CD14-positive monocyte (primary cell): Measurements from ENCODE around the gene UGT1A8. TPM values are rescaled to one million over a fixed set of nuclear protein-coding genes. Genes with fewer than 3 reads are reported as not detected.
"Not testable (repeated sequence)": the region's sequence is repeated elsewhere in the genome, so short reads cannot be mapped to it uniquely, and the experiment has no call there.

Source experiments
- DNase-seq, 3 donors: peaks; one replicate each; pipeline ENCODE4 v3.0.0-alpha.2; 2011 to 2022
- H2AFZ ChIP-seq: 2 replicates; pipeline ENCODE4 v1.6.0; 2012; ENCODE audit warnings: mild to moderate bottlenecking, low read depth, low read length, inconsistent platforms; ENCODE audit not compliant: insufficient read depth, poor library complexity, severe bottlenecking
- H3K27ac ChIP-seq, 2 donors: 1 replicate in 1 of 2; 2 replicates in 1 of 2; pipeline ENCODE4 v1.5.1; 2012 to 2013; ENCODE audit warnings: low read length in 2 of 2, control low read depth in 1 of 2, inconsistent platforms in 1 of 2, low read depth in 1 of 2, mild to moderate bottlenecking in 1 of 2
- H3K27me3 ChIP-seq, 2 donors: one replicate each; pipeline versions ENCODE4 v1.6.0 to v1.6.1; 2011 to 2013; ENCODE audit warnings: low read length in 2 of 2; ENCODE audit not compliant: control insufficient read depth in 2 of 2, insufficient read depth in 2 of 2
- H3K36me3 ChIP-seq, 2 donors: replicated peaks in 1 of 2; 1 replicate in 1 of 2; 2 replicates in 1 of 2; pipeline versions ENCODE4 v1.5.1 to v1.6.1; 2012 to 2013; ENCODE audit warnings: low read length in 2 of 2, control low read depth in 1 of 2, inconsistent platforms in 1 of 2, mild to moderate bottlenecking in 1 of 2; ENCODE audit not compliant: insufficient read depth in 2 of 2, control insufficient read depth in 1 of 2
- H3K4me1 ChIP-seq, 2 donors: 1 replicate in 1 of 2; 2 replicates in 1 of 2; pipeline versions ENCODE4 v1.5.1 to v1.6.1; 2012 to 2013; ENCODE audit warnings: low read length in 2 of 2, control low read depth in 1 of 2, inconsistent platforms in 1 of 2, mild to moderate bottlenecking in 1 of 2, moderate library complexity in 1 of 2; ENCODE audit not compliant: insufficient read depth in 2 of 2, control insufficient read depth in 1 of 2
- H3K4me2 ChIP-seq: replicated peaks from 2 replicates; pipeline ENCODE3; 2012; ENCODE audit warnings: low read length, moderate library complexity, mild to moderate bottlenecking; ENCODE audit not compliant: poor library complexity, severe bottlenecking; ENCODE audit errors: extremely low read depth
- H3K4me3 ChIP-seq, 3 experiments: fragments of 200-600 bp in 1 of 3; sonication (generic) in 1 of 3; replicated peaks in 1 of 3; 1 replicate in 2 of 3; 2 replicates in 1 of 3; pipeline ENCODE4 v1.5.1; 2011 to 2013; ENCODE audit warnings: low read length in 3 of 3, mild to moderate bottlenecking in 3 of 3, control low read depth in 2 of 3, low read depth in 2 of 3, inconsistent platforms in 1 of 3, moderate library complexity in 1 of 3
- H3K79me2 ChIP-seq: 2 replicates; pipeline ENCODE4 v1.6.0; 2012; ENCODE audit warnings: mild to moderate bottlenecking, control low read depth, inconsistent platforms, low read length, moderate library complexity; ENCODE audit not compliant: insufficient read depth
- H3K9ac ChIP-seq: 2 replicates; pipeline ENCODE4 v1.6.0; 2017; ENCODE audit warnings: low read length, mild to moderate bottlenecking; ENCODE audit not compliant: insufficient read depth, poor library complexity, severe bottlenecking
- H3K9me3 ChIP-seq, 2 donors: replicated peaks in 1 of 2; 1 replicate in 1 of 2; 2 replicates in 1 of 2; pipeline versions ENCODE4 v1.5.1 to v1.6.1; 2012 to 2013; ENCODE audit warnings: low read length in 2 of 2, control low read depth in 1 of 2; ENCODE audit not compliant: control insufficient read depth in 1 of 2, insufficient read depth in 1 of 2
- H4K20me1 ChIP-seq: 2 replicates; pipeline ENCODE4 v1.6.0; 2012; ENCODE audit warnings: mild to moderate bottlenecking, low read length, control low read depth, moderate library complexity; ENCODE audit not compliant: insufficient read depth
- H3K27ac Mint-ChIP-seq, 7 donors: one replicate each; pipeline ENCODE4 v1.8.0; 2020; ENCODE audit warnings: mild to moderate bottlenecking in 7 of 7, mixed read lengths in 7 of 7, moderate library complexity in 6 of 7, inconsistent platforms in 2 of 7
- H3K27me3 Mint-ChIP-seq, 3 donors: one replicate each; pipeline ENCODE4 v1.8.0; 2021 to 2022; ENCODE audit warnings: low read depth in 3 of 3, mild to moderate bottlenecking in 3 of 3, mixed read lengths in 3 of 3, moderate library complexity in 3 of 3, inconsistent platforms in 1 of 3
- H3K36me3 Mint-ChIP-seq, 2 donors: one replicate each; pipeline ENCODE4 v1.8.0; 2020; ENCODE audit warnings: mixed read lengths in 2 of 2, inconsistent platforms in 1 of 2, mild to moderate bottlenecking in 1 of 2
- H3K4me1 Mint-ChIP-seq: one replicate; pipeline ENCODE4 v1.8.0; 2020; ENCODE audit warnings: mild to moderate bottlenecking, mixed read lengths
- H3K4me3 Mint-ChIP-seq, 2 donors: one replicate each; pipeline ENCODE4 v1.8.0; 2020; ENCODE audit warnings: mild to moderate bottlenecking in 2 of 2, mixed read lengths in 2 of 2, moderate library complexity in 1 of 2
- H3K9me3 Mint-ChIP-seq, 7 donors: one replicate each; pipeline ENCODE4 v1.8.0; 2020 to 2022; ENCODE audit warnings: mixed read lengths in 7 of 7, mild to moderate bottlenecking in 6 of 7, moderate library complexity in 6 of 7, inconsistent platforms in 2 of 7
- CTCF ChIP-seq: fragments of 200-600 bp; IDR thresholded peaks from one replicate; pipeline ENCODE4 v1.8.0; 2022; ENCODE audit warnings: antibody characterized with exemption, mild to moderate bottlenecking
- WGBS: methylation state at CpG from one replicate; pipeline ENCODE4 v1.1.5; 2013; ENCODE audit warnings: missing lambda C conversion rate; ENCODE audit not compliant: insufficient coverage; 5-methylcytosine and 5-hydroxymethylcytosine counted together
- intact Hi-C, 2 donors: fragments of 100-400 bp; cut with micrococcal nuclease; formaldehyde crosslinking; loops; one replicate each; pipeline versions ENCODE4 v1.15.0 to v1.15.1; 2023
- polyA plus RNA-seq, 3 donors: library from polyadenylated mRNA; depleted of rRNA in 1 of 3; unstranded in 2 of 3; stranded (reverse) in 1 of 3; fragments of 300-500 nt in 2 of 3; fragments of >200 nt in 1 of 3; fragmentation: Illumina TruSeq in 2 of 3; gene quantifications; 1 replicate in 2 of 3; 2 replicates in 1 of 3; pipeline ENCODE4 v1.2.3, GENCODE V29; 2012 to 2021

UGT1A8 gene
- polyA plus RNA-seq, 3 donors: not detected

GRCh38 chr2:233571462-233571861, 46.0 kb upstream of the UGT1A8 start:
- no peaks in the 10 kb centered on the region for H3K4me1 Mint-ChIP-seq
- no peak overlapping the region for H3K4me3 ChIP-seq
- no peak for DNase-seq
- no peaks in the 10 kb centered on the region for H3K36me3 ChIP-seq
- H3K9ac ChIP-seq: no peak overlapping the region
- no peaks in the 10 kb centered on the region for H3K4me1 ChIP-seq
- H3K27me3 ChIP-seq: peaks cover 3 to 12% of the 10 kb centered on the region in 2 donors
- peaks cover 0 to 7% (median 0%) of the 10 kb centered on the region in 7 donors for H3K9me3 Mint-ChIP-seq
- no peaks in the 10 kb centered on the region for H3K79me2 ChIP-seq
- H3K27me3 Mint-ChIP-seq: peaks cover 8 to 18% (median 9%) of the 10 kb centered on the region in 3 donors
- no peaks in the 10 kb centered on the region for H3K9me3 ChIP-seq
- WGBS: no CpG with 5 or more reads among the region's 2 CpGs
- intact Hi-C loops: no loop called here
- H3K27ac Mint-ChIP-seq: no peak overlapping the region
- no peak overlapping the region for H3K4me3 Mint-ChIP-seq
- H3K4me2 ChIP-seq: no peak overlapping the region
- H3K36me3 Mint-ChIP-seq: no peaks in the 10 kb centered on the region
- H2AFZ ChIP-seq: no peak overlapping the region
- no peak overlapping the region for H3K27ac ChIP-seq
- no peaks in the 10 kb centered on the region for H4K20me1 ChIP-seq
- no peak for TF ChIP-seq CTCF

GRCh38 chr2:233572468-233572867, 45.0 kb upstream of the UGT1A8 start:
- TF ChIP-seq CTCF: no peak
- Mint-ChIP-seq H3K9me3 (peaks cover 0 to 12% (median 2%) of the 10 kb centered on the region in 7 donors), H3K27ac (no peak overlapping the region), H3K4me1 (no peaks in the 10 kb centered on the region), H3K27me3 (peaks cover 8 to 18% (median 9%) of the 10 kb centered on the region in 3 donors), H3K4me3 (no peak overlapping the region), H3K36me3 (no peaks in the 10 kb centered on the region)
- Histone ChIP-seq H3K9me3 (no peaks in the 10 kb centered on the region), H3K4me2 (no peak overlapping the region), H3K4me3 (no peak overlapping the region), H3K27ac (no peak overlapping the region), H4K20me1 (no peaks in the 10 kb centered on the region), H3K27me3 (peaks cover 3 to 12% of the 10 kb centered on the region in 2 donors), H3K4me1 (no peaks in the 10 kb centered on the region), H2AFZ (no peak overlapping the region), H3K9ac (no peak overlapping the region), H3K79me2 (no peaks in the 10 kb centered on the region), H3K36me3 (no peaks in the 10 kb centered on the region)
- WGBS: no CpG with 5 or more reads among the region's 4 CpGs
- no peak for DNase-seq
- intact Hi-C loops: no loop called here

- H3K9ac ChIP-seq, H3K4me3 Mint-ChIP-seq, H3K27me3 ChIP-seq, intact Hi-C loops, H3K9me3 ChIP-seq, H3K36me3 Mint-ChIP-seq, H3K27ac Mint-ChIP-seq, H3K36me3 ChIP-seq, H3K4me1 Mint-ChIP-seq, H3K4me2 ChIP-seq, DNase-seq, H3K79me2 ChIP-seq, H2AFZ ChIP-seq, H3K4me3 ChIP-seq, H3K27ac ChIP-seq, H3K4me1 ChIP-seq, H3K27me3 Mint-ChIP-seq, H4K20me1 ChIP-seq: not testable (repeated sequence)
- H3K9me3 Mint-ChIP-seq: peaks cover 0 to 13% (median 2%) of the 10 kb centered on the region in 7 donors
- WGBS: no CpG with 5 or more reads among the region's 5 CpGs
Observed at GRCh38 chr2:233577341-233577740, 40.1 kb upstream of the UGT1A8 start.
